HepG2 (cell line): ENCODE measurements around the gene KCNJ6. TPM values are rescaled to one million over a fixed set of nuclear protein-coding genes. Genes with fewer than 3 reads are reported as not detected.

Source experiments
- ATAC-seq: fragments of 200-7000 bp; cut with Tn5 transposase; 3 replicates; pipeline ENCODE4 v1.9.1; 2020; ENCODE audit warnings: mild to moderate bottlenecking, moderate library complexity
- BruUV-seq: library from RNA; stranded (reverse); fragments of 400-500 nt; replicated peaks from 2 replicates; lab custom pipeline; 2021; lab: Mats Ljungman, UMichigan
- CTCF ChIA-PET: fragments of 300-600 bp; formaldehyde crosslinking; extraction: SDS; loops from one replicate; lab custom pipeline; 2021; ENCODE audit warnings: low total read pairs, inconsistent platforms, low intra/inter-chr PET ratio; lab: Yijun Ruan, JAX
- POLR2A ChIA-PET: fragments of 350-600 bp; sonication (Branson Sonifier 250); formaldehyde crosslinking; loops from one replicate; lab custom pipeline; 2020; ENCODE audit warnings: antibody characterized with exemption, inconsistent platforms; lab: Yijun Ruan, JAX
- DNase-seq: peaks from one replicate; pipeline ENCODE4 v3.0.0-alpha.2; 2015; ENCODE audit warnings: low spot score
- FAIRE-seq: peaks from 3 replicates; lab custom pipeline; 2011; peaks lifted over from hg19 to GRCh38; lab: Jason Lieb, UNC
- H2AFZ ChIP-seq: one replicate; pipeline ENCODE4 v1.6.1; 2011; ENCODE audit warnings: low read length, inconsistent platforms
- H3K27ac ChIP-seq: fragments of 300-600 bp; 3 replicates; pipeline ENCODE4 v1.8.0; 2011; ENCODE audit warnings: mixed run types, mild to moderate bottlenecking, mixed read lengths, low read length, inconsistent platforms; ENCODE audit not compliant: insufficient read depth; ENCODE audit errors: extremely low read length
- H3K27me3 ChIP-seq, 2 experiments: fragments of 200-600 bp in 1 of 2; 2 replicates in 1 of 2; 3 replicates in 1 of 2; pipeline versions ENCODE4 v1.6.0 to v1.8.0; 2011; ENCODE audit warnings: low read length in 2 of 2, mild to moderate bottlenecking in 2 of 2, moderate library complexity in 2 of 2, inconsistent platforms in 1 of 2; ENCODE audit not compliant: insufficient read depth in 2 of 2, control insufficient read depth in 1 of 2
- H3K36me3 ChIP-seq, 2 experiments: fragments of 200-600 bp in 1 of 2; replicated peaks in 1 of 2; 2 replicates in 1 of 2; 3 replicates in 1 of 2; pipeline versions ENCODE4 v1.5.1 to v1.8.0; 2011; ENCODE audit warnings: low read length in 2 of 2, inconsistent platforms in 1 of 2; ENCODE audit not compliant: insufficient read depth in 2 of 2, control insufficient read depth in 1 of 2
- H3K4me1 ChIP-seq: 2 replicates; pipeline ENCODE4 v1.5.1; 2012; ENCODE audit warnings: low read length, inconsistent platforms; ENCODE audit not compliant: insufficient read depth
- H3K4me2 ChIP-seq: 2 replicates; pipeline ENCODE4 v1.6.0; 2011; ENCODE audit warnings: low read depth, low read length, inconsistent platforms
- H3K4me3 ChIP-seq, 3 experiments: fragments of 200-600 bp in 1 of 3; sonication (generic), shearing (Covaris generic) in 1 of 3; replicated peaks in 1 of 3; 2 replicates each; pipeline ENCODE4 v1.5.1; 2011 to 2016; ENCODE audit warnings: low read length in 3 of 3, inconsistent platforms in 2 of 3, low read depth in 2 of 3, mild to moderate bottlenecking in 2 of 3, control low read depth in 1 of 3, mixed read lengths in 1 of 3; ENCODE audit not compliant: insufficient read depth in 1 of 3
- H3K79me2 ChIP-seq: one replicate; pipeline ENCODE4 v1.6.1; 2011; ENCODE audit warnings: low read length, inconsistent platforms; ENCODE audit not compliant: insufficient read depth
- H3K9ac ChIP-seq: 2 replicates; pipeline ENCODE4 v1.6.0; 2011; ENCODE audit warnings: mild to moderate bottlenecking, low read depth, low read length, inconsistent platforms; ENCODE audit not compliant: insufficient read depth
- H3K9me3 ChIP-seq: 2 replicates; pipeline ENCODE4 v1.5.1; 2012; ENCODE audit warnings: mild to moderate bottlenecking, low read length
- H4K20me1 ChIP-seq: 2 replicates; pipeline ENCODE4 v1.6.0; 2011; ENCODE audit warnings: inconsistent platforms, mild to moderate bottlenecking, low read length, moderate library complexity; ENCODE audit not compliant: insufficient read depth
- PCBP1 ChIP-seq: fragments of 200-400 bp; formaldehyde crosslinking; IDR thresholded peaks from 2 replicates; pipeline ENCODE4 v1.6.1; 2017; ENCODE audit warnings: mild to moderate bottlenecking, low read depth, low read length, borderline replicate concordance
- SP1 ChIP-seq, 2 experiments: fragments of 450-650 bp in 1 of 2; sonication (generic) in 1 of 2; formaldehyde crosslinking in 1 of 2; IDR thresholded peaks; 2 replicates each; pipeline versions ENCODE4 v1.4.0 to v1.6.1; 2016 to 2020; ENCODE audit warnings: missing genetic modification reagents in 1 of 2
- ZIK1 ChIP-seq: sonication (generic); formaldehyde crosslinking; IDR thresholded peaks from 2 replicates; pipeline ENCODE4 v1.5.0; 2020; ENCODE audit warnings: mild to moderate bottlenecking, low read depth, missing genetic modification reagents, borderline replicate concordance
- ZNF234 ChIP-seq: sonication (generic); formaldehyde crosslinking; conservative IDR thresholded peaks from 2 replicates; pipeline ENCODE4 v1.5.1; 2020; ENCODE audit warnings: mild to moderate bottlenecking, missing genetic modification reagents
- ZNF407 ChIP-seq: sonication (generic); formaldehyde crosslinking; IDR thresholded peaks from one replicate; pipeline ENCODE4 v1.5.1; 2020; ENCODE audit warnings: mild to moderate bottlenecking, missing genetic modification reagents; ENCODE audit errors: not compliant biosample characterization
- ZNF512B ChIP-seq: sonication (generic); formaldehyde crosslinking; IDR thresholded peaks from 2 replicates; pipeline ENCODE4 v1.5.1; 2020; ENCODE audit warnings: missing genetic modification reagents, mild to moderate bottlenecking, borderline replicate concordance
- ZNF713 ChIP-seq: sonication (generic); formaldehyde crosslinking; IDR thresholded peaks from 2 replicates; pipeline ENCODE4 v1.4.0; 2020; ENCODE audit warnings: mild to moderate bottlenecking, missing genetic modification reagents
- WGBS: methylation state at CpG from one replicate; pipeline ENCODE4 v1.1.6; 2017; ENCODE audit warnings: low lambda C conversion rate; 5-methylcytosine and 5-hydroxymethylcytosine counted together
- in situ Hi-C: cut with HindIII; loops from 2 replicates; pipeline ENCODE4 v1.10.0; 2017; ENCODE audit warnings: low pct_unique_long_range_greater_than_20kb; ENCODE audit not compliant: extremely low pct_ligation_motif_present
- intact Hi-C: fragments of 100-400 bp; cut with micrococcal nuclease; formaldehyde crosslinking; loops from one replicate; pipeline ENCODE4 v1.10.0; 2022; ENCODE audit not compliant: unreplicated experiment
- polyA plus RNA-seq, 8 experiments: library from polyadenylated mRNA; depleted of rRNA in 3 of 8; stranded (reverse) in 7 of 8; unstranded in 1 of 8; fragments of >200 nt; fragmentation: Illumina TruSeq in 4 of 8; extraction: Trizol in 4 of 8; gene quantifications; 2 replicates each; pipeline versions ENCODE4 v1.2.1 to v1.2.3, GENCODE V29; 2011 to 2016; ENCODE audit warnings: low read depth in 4 of 8, missing spikeins in 1 of 8, mixed read lengths in 1 of 8; ENCODE audit not compliant: insufficient read depth in 1 of 8
- total RNA-seq, 5 experiments: library from RNA; depleted of rRNA; stranded (reverse); fragments of >200 nt; fragmentation: Illumina TruSeq; extraction: Trizol; gene quantifications; 2 replicates each; pipeline ENCODE4 v1.2.3, GENCODE V29; 2016; ENCODE audit warnings: low read depth in 1 of 5

KCNJ6 gene
- total and polyA plus RNA-seq, 2 of the 13 experiments (the other 11 are each of a cell fraction or from before 2014, with no cell fraction given), result not detected

GRCh38 chr21:37909936-37910335, 6.3 kb downstream of the KCNJ6 start:
- intact Hi-C loops (no loop called here), in situ Hi-C loops (no loop called here)
- BruUV-seq, result no TSS peak
- Histone ChIP-seq H3K36me3 (no peaks in the 10 kb centered on the region), H3K4me2 (no peak overlapping the region), H3K27ac (no peak overlapping the region), H3K9ac (no peak overlapping the region), H3K9me3 (no peaks in the 10 kb centered on the region), H3K27me3 (no peaks in the 10 kb centered on the region; a peak in 1 of 5 replicates), H4K20me1 (no peaks in the 10 kb centered on the region), H3K4me1 (no peaks in the 10 kb centered on the region), H3K4me3 (no peak overlapping the region), H3K79me2 (no peaks in the 10 kb centered on the region), H2AFZ (no peak overlapping the region)
- no peak for ATAC-seq
- no peak for TF ChIP-seq SP1 (IDR thresholded peaks at IDR 0.05)
- no peak for TF ChIP-seq SP1 (CRISPR knock-in tag; IDR thresholded peaks at IDR 0.05)
- no peak for TF ChIP-seq PCBP1
- TF ChIP-seq ZNF512B, result no peak
- TF ChIP-seq ZNF713 (CRISPR knock-in tag), result no peak
- no peak for TF ChIP-seq ZIK1 (CRISPR knock-in tag)
- TF ChIP-seq ZNF234 (CRISPR knock-in tag), result no peak
- TF ChIP-seq ZNF407 (CRISPR knock-in tag), result no peak
- no peak for DNase-seq
- no peak for FAIRE-seq
- WGBS, result 22% methylated on average over 4 of the region's 6 CpGs
- ChIA-PET CTCF (no interaction called here), POLR2A (no interaction called here)
